Activated CD8-positive, alpha-beta T cell treated with anti-CD3 and anti-CD28 coated beads for 36 hours (primary cell): ENCODE results near the gene ZBTB6. TPM values are rescaled to one million over a fixed set of nuclear protein-coding genes. Genes with fewer than 3 reads are reported as not detected.

Experiments
- ATAC-seq: fragments of 200-7000 bp; cut with Tn5 transposase; one replicate; pipeline ENCODE4 v1.10.0; 2021; ENCODE audit warnings: mild to moderate bottlenecking, moderate library complexity
- CTCF ChIA-PET: fragments of 350-600 bp; sonication (Branson Sonifier 250); formaldehyde crosslinking; loops from one replicate; lab custom pipeline; 2021; ENCODE audit warnings: antibody characterized with exemption; lab: Charles Lee
- POLR2A ChIA-PET: fragments of 350-600 bp; sonication (Branson Sonifier 250); formaldehyde crosslinking; loops from one replicate; lab custom pipeline; 2021; ENCODE audit warnings: antibody characterized with exemption; lab: Charles Lee
- DNase-seq: peaks from one replicate; pipeline ENCODE4 v3.0.0-alpha.2; 2020
- H3K27ac Mint-ChIP-seq: one replicate; pipeline ENCODE4 v1.8.0; 2021; ENCODE audit warnings: mild to moderate bottlenecking, mixed read lengths
- H3K27me3 Mint-ChIP-seq: one replicate; pipeline ENCODE4 v1.8.0; 2021; ENCODE audit warnings: mixed read lengths
- H3K36me3 Mint-ChIP-seq: one replicate; pipeline ENCODE4 v1.8.0; 2021; ENCODE audit warnings: low read depth, mixed read lengths
- H3K4me1 Mint-ChIP-seq: one replicate; pipeline ENCODE4 v1.8.0; 2021; ENCODE audit warnings: low read depth, mixed read lengths
- H3K4me3 Mint-ChIP-seq: one replicate; pipeline ENCODE4 v1.8.0; 2021; ENCODE audit warnings: mild to moderate bottlenecking, moderate library complexity, mixed read lengths
- H3K9me3 Mint-ChIP-seq: one replicate; pipeline ENCODE4 v1.8.0; 2021; ENCODE audit warnings: mixed read lengths
- CTCF ChIP-seq: fragments of 200-600 bp; IDR thresholded peaks from one replicate; pipeline ENCODE4 v1.8.0; 2022; ENCODE audit warnings: antibody characterized with exemption, mild to moderate bottlenecking
- intact Hi-C: fragments of 100-400 bp; cut with micrococcal nuclease; formaldehyde crosslinking; loops from one replicate; pipeline ENCODE4 v1.10.0; 2022
- total RNA-seq, 2 experiments: library from RNA; stranded (reverse); gene quantifications; one replicate each; pipeline ENCODE4 v1.2.3, GENCODE V29; 2021

The ZBTB6 gene
- total RNA-seq, result 1 to 10 TPM; 9.7 to 9.8 TPM

GRCh38 chr9:122912964-122913673 is at the start of gene ZBTB6:
Gene ZBTB6 (minus strand): TSS chr9:122913323. CDS start chr9:122912072, 1,251 bp downstream.
- TF ChIP-seq CTCF, result no peak
- Mint-ChIP-seq H3K4me1 (peaks cover 33% of the 10 kb centered on the region), H3K36me3 (peaks cover 24% of the 10 kb centered on the region), H3K9me3 (no peaks in the 10 kb centered on the region), H3K27me3 (no peaks in the 10 kb centered on the region), H3K4me3 (peak within 1 kb of the TSS; percentile 98), H3K27ac (peak within 1 kb of the TSS; percentile 96)
- ATAC-seq, result peak; percentile 96
- intact Hi-C loops, result no loop called here
- peak; percentile 86 for DNase-seq
- ChIA-PET POLR2A (interaction anchor here (0.7 to 2.2 kb wide), 12 partner anchors 8 to 56 kb away, joined by 3 to 17 read pairs (median 4); partner anchors contain the start of genes RABGAP1, RC3H2 and ZBTB26), CTCF (interaction anchor here (0.6 to 1.3 kb wide), 3 partner anchors 9 to 28 kb away, joined by 3 to 6 read pairs (median 4); partner anchors contain the start of gene RABGAP1)

GRCh38 chr9:122961139-122961538 is 48.0 kb upstream of the ZBTB6 start:
- intact Hi-C loops, result no loop called here
- Mint-ChIP-seq H3K36me3 (peaks cover 28% of the 10 kb centered on the region), H3K4me3 (no peak overlapping the region), H3K4me1 (peaks cover 4% of the 10 kb centered on the region), H3K27ac (no peak overlapping the region), H3K27me3 (no peaks in the 10 kb centered on the region), H3K9me3 (peaks cover 8% of the 10 kb centered on the region)
- DNase-seq, result no peak
- ChIA-PET CTCF (no interaction called here), POLR2A (interaction anchor here (0.7 kb wide), 1 partner anchor 613 kb away, joined by 4 read pairs; no protein-coding TSS in a partner anchor)
- no peak for TF ChIP-seq CTCF
- no peak for ATAC-seq

GRCh38 chr9:122955961-122956360 is 42.8 kb upstream of the ZBTB6 start:
- DNase-seq (no peak), ATAC-seq (no peak)
- H3K4me3 Mint-ChIP-seq, result no peak overlapping the region
- ChIA-PET CTCF (no interaction called here), POLR2A (no interaction called here)
- H3K36me3 Mint-ChIP-seq, result peaks cover 22% of the 10 kb centered on the region
- no peaks in the 10 kb centered on the region for H3K27me3 Mint-ChIP-seq
- no peak for TF ChIP-seq CTCF
- peaks cover 8% of the 10 kb centered on the region for H3K9me3 Mint-ChIP-seq
- H3K4me1 Mint-ChIP-seq, result peaks cover 22% of the 10 kb centered on the region
- intact Hi-C loops, result no loop called here
- H3K27ac Mint-ChIP-seq, result no peak overlapping the region

- peaks cover 30% of the 10 kb centered on the region for H3K4me1 Mint-ChIP-seq
- peaks cover 11% of the 10 kb centered on the region for H3K36me3 Mint-ChIP-seq
- peaks cover 2% of the 10 kb centered on the region for H3K9me3 Mint-ChIP-seq
- ATAC-seq, result no peak
- H3K27ac Mint-ChIP-seq, result no peak overlapping the region
- ChIA-PET POLR2A (interaction anchor here (0.7 kb wide), 1 partner anchor 14 kb away, joined by 3 read pairs; no protein-coding TSS in a partner anchor), CTCF (no interaction called here)
- H3K27me3 Mint-ChIP-seq, result no peaks in the 10 kb centered on the region
- no peak overlapping the region for H3K4me3 Mint-ChIP-seq
- intact Hi-C loops, result no loop called here
- no peak for DNase-seq
- no peak for TF ChIP-seq CTCF
Observed at GRCh38 chr9:122954253-122954691, 41.1 kb upstream of the ZBTB6 start.

- Mint-ChIP-seq H3K36me3 (peaks cover 5% of the 10 kb centered on the region), H3K4me3 (no peak overlapping the region), H3K27me3 (no peaks in the 10 kb centered on the region), H3K27ac (no peak overlapping the region), H3K9me3 (no peaks in the 10 kb centered on the region), H3K4me1 (peaks cover 52% of the 10 kb centered on the region)
- intact Hi-C loops, result no loop called here
- ChIA-PET CTCF (no interaction called here), POLR2A (no interaction called here)
- TF ChIP-seq CTCF, result no peak
- DNase-seq (no peak), ATAC-seq (no peak)
Observed at GRCh38 chr9:122951056-122951455, 37.9 kb upstream of the ZBTB6 start.
